ENCODE data around the gene SIRT1.
"Not testable (repeated sequence)": the region's sequence is repeated elsewhere in the genome, so short reads cannot be mapped to it uniquely, and the experiment has no call there.

The SIRT1 gene

GRCh38 chr10:67955614-67956013, 71.2 kb downstream of the SIRT1 start:
- Histone ChIP-seq H2BK5ac (ENCODE audit: low read length) (no peak overlapping the region), H4K8ac (ENCODE audit: low read depth, low read length) (no peak overlapping the region), H2BK120ac (ENCODE audit: low read depth, low read length) (no peak overlapping the region), H3K9me3 (replicated peaks in 1 of 2; ENCODE audit: control insufficient read depth in 2 of 2, insufficient read depth in 1 of 2, low read depth in 1 of 2, low read length in 2 of 2) (no peaks in the 10 kb centered on the region), H2AFZ (ENCODE audit: low read length) (no peak overlapping the region), H4K91ac (ENCODE audit: low read depth, low read length, poor library complexity) (no peak overlapping the region), H2BK12ac (ENCODE audit: low read length) (no peak overlapping the region), H3K4me3 (ENCODE audit: low read length in 2 of 2) (no peak overlapping the region), H3K27ac (replicated peaks; ENCODE audit: low read length) (no peak overlapping the region), H3K14ac (ENCODE audit: low read length) (no peak overlapping the region), H3K4me1 (ENCODE audit: control insufficient read depth in 2 of 2, insufficient read depth in 1 of 2, low read depth in 1 of 2, low read length in 2 of 2) (no peaks in the 10 kb centered on the region), H2BK15ac (ENCODE audit: low read length) (no peak overlapping the region), H2AK5ac (ENCODE audit: low read depth, low read length) (no peak overlapping the region), H3K36me3 (replicated peaks in 1 of 2; ENCODE audit: control insufficient read depth in 2 of 2, insufficient read depth in 2 of 2, low read length in 2 of 2) (peaks cover 0 to 18% of the 10 kb centered on the region in 2 donors), H3K23ac (ENCODE audit: low read depth, low read length, poor library complexity) (no peak overlapping the region), H3K79me1 (ENCODE audit: low read depth, low read length) (no peaks in the 10 kb centered on the region), H3K18ac (ENCODE audit: low read length) (no peak overlapping the region), H3K9ac (ENCODE audit: low read depth, low read length, poor library complexity) (no peak overlapping the region), H3K4me2 (ENCODE audit: insufficient read depth, low read length, poor library complexity, severe bottlenecking) (no peak overlapping the region), H3K4ac (ENCODE audit: low read length) (no peak overlapping the region), H3K27me3 (ENCODE audit: control insufficient read depth in 3 of 3, insufficient read depth in 3 of 3, low read depth in 1 of 3, low read length in 3 of 3) (no peaks in the 10 kb centered on the region)
- DNase-seq (ENCODE audit: low spot score): no peak
- no CpG with 5 or more reads among the region's 6 CpGs for WGBS, 2 donors (ENCODE audit: extremely low coverage in 2 of 2, insufficient read length in 2 of 2, insufficient replicate concordance in 1 of 2)

GRCh38 chr10:67959839-67960476, 75.5 kb downstream of the SIRT1 start:
- peaks cover under 1 to 3% of the 10 kb centered on the region in 2 donors for H3K36me3 ChIP-seq (replicated peaks in 1 of 2; ENCODE audit: control insufficient read depth in 2 of 2, insufficient read depth in 2 of 2, low read length in 2 of 2)
- no peaks in the 10 kb centered on the region for H3K4me1 ChIP-seq (ENCODE audit: control insufficient read depth in 2 of 2, insufficient read depth in 1 of 2, low read depth in 1 of 2, low read length in 2 of 2)
- H3K23ac ChIP-seq (ENCODE audit: low read depth, low read length, poor library complexity): no peak overlapping the region
- no peak overlapping the region for H2BK5ac ChIP-seq (ENCODE audit: low read length)
- H3K4me2 ChIP-seq (ENCODE audit: insufficient read depth, low read length, poor library complexity, severe bottlenecking): no peak overlapping the region
- DNase-seq (ENCODE audit: low spot score): no peak
- H2BK120ac ChIP-seq (ENCODE audit: low read depth, low read length): no peak overlapping the region
- H3K9me3 ChIP-seq (replicated peaks in 1 of 2; ENCODE audit: control insufficient read depth in 2 of 2, insufficient read depth in 1 of 2, low read depth in 1 of 2, low read length in 2 of 2): no peaks in the 10 kb centered on the region
- no peak overlapping the region for H3K18ac ChIP-seq (ENCODE audit: low read length)
- WGBS, 2 donors (ENCODE audit: extremely low coverage in 2 of 2, insufficient read length in 2 of 2, insufficient replicate concordance in 1 of 2): no CpG with 5 or more reads among the region's 8 CpGs
- no peak overlapping the region for H2AK5ac ChIP-seq (ENCODE audit: low read depth, low read length)
- no peak overlapping the region for H3K4me3 ChIP-seq (ENCODE audit: low read length in 2 of 2)
- H3K27me3 ChIP-seq (ENCODE audit: control insufficient read depth in 3 of 3, insufficient read depth in 3 of 3, low read depth in 1 of 3, low read length in 3 of 3): no peaks in the 10 kb centered on the region
- H3K79me1 ChIP-seq (ENCODE audit: low read depth, low read length): no peaks in the 10 kb centered on the region
- H2AFZ ChIP-seq (ENCODE audit: low read length): no peak overlapping the region
- no peak overlapping the region for H3K27ac ChIP-seq (replicated peaks; ENCODE audit: low read length)
- H2BK15ac ChIP-seq (ENCODE audit: low read length): no peak overlapping the region
- H2BK12ac ChIP-seq (ENCODE audit: low read length): no peak overlapping the region
- H4K91ac ChIP-seq (ENCODE audit: low read depth, low read length, poor library complexity): no peak overlapping the region
- H4K8ac ChIP-seq (ENCODE audit: low read depth, low read length): no peak overlapping the region
- H3K14ac ChIP-seq (ENCODE audit: low read length): no peak overlapping the region
- no peak overlapping the region for H3K9ac ChIP-seq (ENCODE audit: low read depth, low read length, poor library complexity)
- H3K4ac ChIP-seq (ENCODE audit: low read length): no peak overlapping the region

- H2AFZ ChIP-seq (ENCODE audit: low read length): no peak overlapping the region
- no CpG with 5 or more reads among the region's 2 CpGs for WGBS, 2 donors (ENCODE audit: extremely low coverage in 2 of 2, insufficient read length in 2 of 2, insufficient replicate concordance in 1 of 2)
- peaks cover 4 to 15% of the 10 kb centered on the region in 2 donors for H3K36me3 ChIP-seq (replicated peaks in 1 of 2; ENCODE audit: control insufficient read depth in 2 of 2, insufficient read depth in 2 of 2, low read length in 2 of 2)
- no peak for DNase-seq (ENCODE audit: low spot score)
- no peak overlapping the region for H2BK15ac ChIP-seq (ENCODE audit: low read length)
- H3K18ac ChIP-seq (ENCODE audit: low read length): no peak overlapping the region
- no peak overlapping the region for H2BK120ac ChIP-seq (ENCODE audit: low read depth, low read length)
- H3K9ac ChIP-seq (ENCODE audit: low read depth, low read length, poor library complexity): no peak overlapping the region
- H2BK5ac ChIP-seq (ENCODE audit: low read length): no peak overlapping the region
- H2AK5ac ChIP-seq (ENCODE audit: low read depth, low read length): no peak overlapping the region
- no peak overlapping the region for H3K4me2 ChIP-seq (ENCODE audit: insufficient read depth, low read length, poor library complexity, severe bottlenecking)
- H3K9me3 ChIP-seq (replicated peaks in 1 of 2; ENCODE audit: control insufficient read depth in 2 of 2, insufficient read depth in 1 of 2, low read depth in 1 of 2, low read length in 2 of 2): peaks cover 0 to 4% of the 10 kb centered on the region in 2 donors
- H4K91ac ChIP-seq (ENCODE audit: low read depth, low read length, poor library complexity): no peak overlapping the region
- H2BK12ac ChIP-seq (ENCODE audit: low read length): no peak overlapping the region
- no peak overlapping the region for H3K4me3 ChIP-seq (ENCODE audit: low read length in 2 of 2)
- H3K27me3 ChIP-seq (ENCODE audit: control insufficient read depth in 3 of 3, insufficient read depth in 3 of 3, low read depth in 1 of 3, low read length in 3 of 3): no peaks in the 10 kb centered on the region
- no peak overlapping the region for H3K4ac ChIP-seq (ENCODE audit: low read length)
- H3K14ac ChIP-seq (ENCODE audit: low read length): no peak overlapping the region
- no peak overlapping the region for H3K27ac ChIP-seq (replicated peaks; ENCODE audit: low read length)
- peaks cover 0 to 4% of the 10 kb centered on the region in 2 donors for H3K4me1 ChIP-seq (ENCODE audit: control insufficient read depth in 2 of 2, insufficient read depth in 1 of 2, low read depth in 1 of 2, low read length in 2 of 2)
- H3K23ac ChIP-seq (ENCODE audit: low read depth, low read length, poor library complexity): no peak overlapping the region
- H3K79me1 ChIP-seq (ENCODE audit: low read depth, low read length): no peaks in the 10 kb centered on the region
- no peak overlapping the region for H4K8ac ChIP-seq (ENCODE audit: low read depth, low read length)
Observed at GRCh38 chr10:67965456-67965855, 81.0 kb downstream of the SIRT1 start.

GRCh38 chr10:67966035-67966434, 81.6 kb downstream of the SIRT1 start:
- H4K91ac ChIP-seq (ENCODE audit: low read depth, low read length, poor library complexity); H2AK5ac ChIP-seq (ENCODE audit: low read depth, low read length); H2AFZ ChIP-seq (ENCODE audit: low read length); H3K9me3 ChIP-seq (replicated peaks in 1 of 2; ENCODE audit: control insufficient read depth in 2 of 2, insufficient read depth in 1 of 2, low read depth in 1 of 2, low read length in 2 of 2); H3K4ac ChIP-seq (ENCODE audit: low read length); H4K8ac ChIP-seq (ENCODE audit: low read depth, low read length); H3K23ac ChIP-seq (ENCODE audit: low read depth, low read length, poor library complexity); H3K79me1 ChIP-seq (ENCODE audit: low read depth, low read length); H2BK120ac ChIP-seq (ENCODE audit: low read depth, low read length); DNase-seq (ENCODE audit: low spot score); H3K4me3 ChIP-seq (ENCODE audit: low read length in 2 of 2); H3K14ac ChIP-seq (ENCODE audit: low read length); H2BK12ac ChIP-seq (ENCODE audit: low read length); H3K4me2 ChIP-seq (ENCODE audit: insufficient read depth, low read length, poor library complexity, severe bottlenecking); H2BK15ac ChIP-seq (ENCODE audit: low read length); H3K9ac ChIP-seq (ENCODE audit: low read depth, low read length, poor library complexity); H3K27me3 ChIP-seq (ENCODE audit: control insufficient read depth in 3 of 3, insufficient read depth in 3 of 3, low read depth in 1 of 3, low read length in 3 of 3); H3K4me1 ChIP-seq (ENCODE audit: control insufficient read depth in 2 of 2, insufficient read depth in 1 of 2, low read depth in 1 of 2, low read length in 2 of 2); H2BK5ac ChIP-seq (ENCODE audit: low read length); H3K18ac ChIP-seq (ENCODE audit: low read length); H3K27ac ChIP-seq (replicated peaks; ENCODE audit: low read length): not testable (repeated sequence)
- peaks cover 2 to 15% of the 10 kb centered on the region in 2 donors for H3K36me3 ChIP-seq (replicated peaks in 1 of 2; ENCODE audit: control insufficient read depth in 2 of 2, insufficient read depth in 2 of 2, low read length in 2 of 2)
- WGBS, 2 donors (ENCODE audit: extremely low coverage in 2 of 2, insufficient read length in 2 of 2, insufficient replicate concordance in 1 of 2): no CpG with 5 or more reads among the region's 4 CpGs

Data from neuronal stem cell (in vitro differentiated cells).